Spinal cord (tissue), 10 donors: ENCODE results near the gene HDAC4. TPM values are rescaled to one million over a fixed set of nuclear protein-coding genes. Genes with fewer than 3 reads are reported as not detected.

Experiments used
- DNase-seq, 6 donors: peaks; one replicate each; pipeline versions ENCODE4 v3.0.0 to v3.0.0-alpha.2; 2013 to 2015; ENCODE audit warnings: low spot score in 6 of 6, low read depth in 4 of 6
- H3K27ac ChIP-seq: one replicate; pipeline ENCODE4 v1.5.1; 2013; ENCODE audit warnings: low read depth, low read length, control low read depth
- H3K27me3 ChIP-seq: one replicate; pipeline ENCODE4 v1.6.1; 2013; ENCODE audit warnings: low read length; ENCODE audit not compliant: control insufficient read depth, insufficient read depth
- H3K36me3 ChIP-seq: one replicate; pipeline ENCODE4 v1.6.1; 2013; ENCODE audit warnings: low read length; ENCODE audit not compliant: control insufficient read depth, insufficient read depth
- H3K4me1 ChIP-seq: one replicate; pipeline ENCODE4 v1.6.1; 2013; ENCODE audit warnings: low read length; ENCODE audit not compliant: control insufficient read depth, insufficient read depth
- H3K4me3 ChIP-seq: one replicate; pipeline ENCODE4 v1.5.1; 2013; ENCODE audit warnings: low read depth, low read length, control low read depth
- H3K9me3 ChIP-seq: one replicate; pipeline ENCODE4 v1.6.1; 2013; ENCODE audit warnings: low read length; ENCODE audit not compliant: control insufficient read depth, insufficient read depth
- WGBS: methylation state at CpG from one replicate; pipeline ENCODE4 v1.1.5; 2013; ENCODE audit warnings: missing lambda C conversion rate; ENCODE audit not compliant: insufficient coverage; 5-methylcytosine and 5-hydroxymethylcytosine counted together
- polyA plus RNA-seq, 2 donors: library from polyadenylated mRNA; unstranded; fragments of 120-200 nt; gene quantifications; one replicate each; pipeline ENCODE4 v1.2.1, GENCODE V29; 2013; ENCODE audit not compliant: insufficient read length in 2 of 2
- total RNA-seq, 2 donors: library from RNA; depleted of rRNA in 1 of 2; stranded (reverse); fragments of 120-200 nt in 1 of 2; fragments of >200 nt in 1 of 2; gene quantifications; one replicate each; pipeline versions ENCODE4 v1.2.3 to v1.2.4, GENCODE V29; 2013 to 2014
- donor health status: healthy.

Gene HDAC4
- total and polyA plus RNA-seq, 4 donors = 20.7 to 35.3 (median 25.4) TPM

DNA sequence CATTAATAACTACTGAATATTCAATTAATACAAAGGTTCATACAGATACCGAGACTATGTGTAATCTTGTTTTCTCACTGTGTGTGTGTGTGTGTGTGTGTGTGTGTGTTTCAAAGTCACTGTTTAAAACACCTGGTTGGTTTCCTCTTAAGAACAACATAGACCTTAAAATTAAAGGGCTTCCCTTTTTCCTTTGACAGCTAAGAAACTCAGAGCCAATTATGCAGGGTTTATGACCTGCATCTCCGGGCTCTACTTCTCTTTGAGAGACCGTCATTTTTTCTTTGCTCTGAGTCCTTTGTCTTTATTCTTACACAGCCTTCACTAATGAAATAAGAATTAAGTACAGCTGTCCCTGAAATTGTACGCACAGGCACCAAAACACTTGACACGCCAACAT lies 145.6 kb downstream of the HDAC4 start:
- no CpG with 5 or more reads among the region's 5 CpGs for WGBS
- peaks cover 6% of the 10 kb centered on the region for H3K36me3 ChIP-seq

DNA sequence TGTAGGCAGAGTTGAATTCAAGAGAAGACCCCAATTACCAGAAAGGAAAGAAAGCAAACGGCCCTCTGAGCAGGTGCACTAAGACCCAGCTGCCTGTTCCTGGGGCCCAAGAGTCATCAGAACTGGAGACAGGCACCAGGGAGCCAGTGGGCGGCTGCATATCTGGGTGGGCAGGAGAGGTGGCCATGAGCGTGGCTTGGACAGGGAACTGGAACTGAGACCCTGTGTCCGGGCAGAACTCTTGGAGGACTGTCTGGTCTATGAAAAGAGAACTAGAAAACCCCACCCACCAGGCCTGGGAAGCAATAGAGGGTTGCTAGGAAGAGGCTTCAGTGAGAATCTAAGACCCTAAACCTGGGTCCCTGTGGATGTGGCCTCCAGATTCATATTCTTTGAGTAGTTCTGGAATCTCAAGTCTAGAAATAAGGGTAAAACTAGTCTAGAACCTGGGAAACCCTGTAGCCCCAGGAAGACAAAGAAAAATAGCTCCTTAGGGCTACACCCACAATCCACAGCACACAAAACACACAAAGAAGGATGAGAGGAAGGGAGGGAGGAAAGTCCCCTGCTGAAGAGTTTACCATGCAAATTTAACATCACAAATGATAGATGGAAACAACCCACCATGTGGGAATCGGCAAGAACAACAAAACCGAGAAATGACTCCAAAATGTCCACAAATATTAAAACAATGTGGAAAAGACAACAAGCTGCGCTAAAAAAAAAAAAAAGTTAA lies 147.0 kb downstream of the HDAC4 start:
- Histone ChIP-seq H3K27ac (peak overlapping the region; percentile 25), H3K27me3 (no peaks in the 10 kb centered on the region), H3K36me3 (peaks cover 8% of the 10 kb centered on the region), H3K4me1 (peaks cover 38% of the 10 kb centered on the region), H3K9me3 (peaks cover 2% of the 10 kb centered on the region), H3K4me3 (no peak overlapping the region)
- WGBS = 68% methylated on average over 3 of the region's 7 CpGs
- no peak for DNase-seq

More for the DNA sequence above, 145.6 kb downstream of the HDAC4 start:
- Histone ChIP-seq H3K4me3 (no peak overlapping the region), H3K9me3 (peaks cover 2% of the 10 kb centered on the region), H3K27me3 (no peaks in the 10 kb centered on the region), H3K27ac (no peak overlapping the region), H3K4me1 (peaks cover 38% of the 10 kb centered on the region)
- no peak for DNase-seq

DNA sequence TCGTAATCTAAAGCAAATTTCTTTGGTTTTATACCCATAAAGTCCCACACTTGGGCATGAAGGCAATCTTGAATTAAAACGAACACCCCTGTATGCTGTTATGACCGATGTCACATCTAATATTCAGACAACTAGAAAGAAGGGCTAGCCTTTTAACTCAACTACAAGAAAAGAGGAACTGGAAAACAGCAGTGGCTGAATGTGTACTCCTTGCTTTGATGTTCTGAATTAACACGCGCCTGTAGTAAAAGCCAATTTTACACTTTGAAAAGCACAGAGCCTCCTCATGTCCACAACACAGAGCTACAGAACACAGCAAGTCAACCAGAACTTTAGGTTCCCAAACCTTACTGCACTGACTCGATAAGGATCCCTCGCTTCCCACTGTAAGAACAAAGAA lies 147.6 kb downstream of the HDAC4 start:
- Histone ChIP-seq H3K27me3 (no peaks in the 10 kb centered on the region), H3K36me3 (peaks cover 8% of the 10 kb centered on the region), H3K9me3 (peaks cover 2% of the 10 kb centered on the region), H3K4me3 (no peak overlapping the region), H3K4me1 (peaks cover 38% of the 10 kb centered on the region), H3K27ac (peak overlapping the region; percentile 53)
- no peak for DNase-seq
- WGBS = 40% methylated on average over 3 of the region's 7 CpGs

DNA sequence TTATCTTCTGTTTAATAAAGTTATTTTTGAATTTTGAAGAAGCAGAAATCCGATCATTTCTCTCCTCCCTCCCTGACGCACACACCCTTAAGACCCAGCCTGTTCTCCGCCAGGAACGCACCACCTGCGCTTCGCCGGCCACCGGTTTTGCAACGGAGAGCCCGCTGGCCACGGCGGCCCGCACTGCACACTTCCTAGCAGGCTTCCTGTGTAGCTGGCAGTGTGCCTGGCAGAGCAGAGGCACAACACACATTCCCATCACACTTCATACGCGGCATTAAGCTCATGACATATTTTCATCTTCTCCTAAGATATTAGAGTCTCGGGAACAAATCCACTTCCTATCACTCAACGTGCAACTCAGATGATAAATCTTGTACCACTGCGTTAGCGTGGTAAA lies 148.0 kb downstream of the HDAC4 start:
- no peak overlapping the region for H3K4me3 ChIP-seq
- H3K9me3 ChIP-seq = peaks cover 2% of the 10 kb centered on the region
- peak in 2 of 6 donors; percentile 60 to 74 for DNase-seq
- peak overlapping the region; percentile 53 for H3K27ac ChIP-seq
- H3K36me3 ChIP-seq = peaks cover 8% of the 10 kb centered on the region
- H3K4me1 ChIP-seq = peaks cover 38% of the 10 kb centered on the region
- WGBS = 66% methylated on average over 18 of the region's 19 CpGs
- no peaks in the 10 kb centered on the region for H3K27me3 ChIP-seq

DNA sequence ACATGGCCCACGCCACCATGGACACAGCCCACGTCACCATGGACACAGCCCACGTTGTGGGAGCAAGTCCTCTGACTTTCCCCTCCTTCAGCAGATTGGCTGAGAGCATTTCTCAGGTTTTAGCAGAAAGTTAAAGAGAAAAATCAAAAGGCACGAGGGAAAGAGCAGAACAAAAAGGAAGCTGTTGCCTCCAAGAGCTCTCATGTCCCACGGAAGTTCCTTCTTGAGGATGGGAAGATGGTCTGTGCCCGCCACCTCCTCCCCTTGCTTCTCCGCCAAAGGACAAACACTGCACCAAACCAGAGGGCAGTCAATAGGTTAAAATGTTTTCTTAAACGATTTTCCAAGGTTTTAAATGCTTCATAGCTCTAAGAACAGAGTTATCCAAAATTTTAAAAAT lies 148.4 kb downstream of the HDAC4 start:
- H3K4me3 ChIP-seq = no peak overlapping the region
- 80% methylated on average over 2 of the region's 8 CpGs for WGBS
- no peaks in the 10 kb centered on the region for H3K9me3 ChIP-seq
- H3K27ac ChIP-seq = peak overlapping the region; percentile 11
- peaks cover 8% of the 10 kb centered on the region for H3K36me3 ChIP-seq
- H3K4me1 ChIP-seq = peaks cover 39% of the 10 kb centered on the region
- no peaks in the 10 kb centered on the region for H3K27me3 ChIP-seq
- no peak for DNase-seq

DNA sequence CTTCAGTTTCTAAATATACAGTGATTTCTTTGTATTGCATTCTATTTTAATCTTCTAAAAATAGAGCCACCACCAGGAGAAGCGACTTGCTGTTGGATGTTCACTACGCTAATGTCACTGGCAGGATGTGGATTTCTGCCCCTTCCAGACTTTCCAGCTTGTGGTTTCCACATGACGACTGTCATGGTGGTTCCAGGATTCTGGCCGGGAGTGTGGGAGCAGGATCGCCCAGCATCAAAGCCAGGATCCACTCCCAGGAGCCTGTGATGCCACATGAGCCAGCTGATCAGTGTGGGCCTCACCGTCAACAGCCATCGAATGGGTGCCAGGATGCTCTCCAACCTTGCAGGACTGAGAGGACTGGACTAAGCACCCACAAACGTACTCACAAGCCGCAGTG lies 148.8 kb downstream of the HDAC4 start:
- no peaks in the 10 kb centered on the region for H3K27me3 ChIP-seq
- 85% methylated on average over 9 of the region's 9 CpGs for WGBS
- H3K27ac ChIP-seq = no peak overlapping the region
- H3K4me1 ChIP-seq = peaks cover 43% of the 10 kb centered on the region
- DNase-seq = no peak
- H3K36me3 ChIP-seq = peaks cover 12% of the 10 kb centered on the region
- H3K4me3 ChIP-seq = no peak overlapping the region
- H3K9me3 ChIP-seq = no peaks in the 10 kb centered on the region

DNA sequence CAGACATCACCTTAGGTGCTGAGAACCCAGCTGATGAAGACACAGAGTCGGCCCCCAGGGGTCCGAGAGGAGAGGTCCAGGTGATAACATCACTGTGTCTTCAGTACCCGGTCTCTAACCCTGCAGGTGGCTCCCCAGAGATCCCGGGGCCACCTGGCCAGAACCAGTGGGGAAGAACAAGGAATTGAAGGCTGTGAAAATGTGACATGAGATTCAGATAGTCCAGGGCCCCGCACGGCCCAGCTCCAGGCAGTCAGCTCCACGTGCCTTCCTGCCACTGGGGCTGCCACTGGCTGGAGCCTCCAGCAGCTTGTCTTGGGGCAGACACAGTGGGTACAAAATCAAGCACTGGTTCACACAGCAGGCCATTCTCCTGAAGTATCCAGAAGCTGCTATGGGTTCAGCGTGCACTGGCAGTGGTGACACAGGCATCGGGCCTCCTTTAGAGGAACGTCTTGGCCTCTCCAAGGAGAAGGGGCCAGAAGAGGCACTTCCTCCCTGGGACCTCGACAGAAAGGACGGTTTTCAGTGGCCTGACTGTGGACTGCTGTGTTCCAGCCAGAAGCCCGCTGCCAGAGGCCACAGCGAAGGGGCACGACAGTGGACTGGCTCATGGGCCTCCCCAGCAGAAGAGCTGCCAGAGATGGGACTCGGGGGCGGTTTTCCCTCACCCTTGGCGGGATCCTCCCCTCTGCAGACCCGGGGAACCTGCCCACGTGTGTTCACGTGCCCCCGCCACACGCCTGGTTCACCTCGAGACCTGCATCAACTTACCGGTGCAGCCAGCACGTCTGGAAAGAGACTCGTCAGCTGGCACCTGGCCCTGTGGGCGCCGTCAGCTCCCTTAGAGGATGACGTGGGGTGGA lies 150.4 kb downstream of the HDAC4 start:
- Histone ChIP-seq H3K27me3 (no peaks in the 10 kb centered on the region), H3K27ac (no peak overlapping the region), H3K4me1 (peaks cover 51% of the 10 kb centered on the region), H3K36me3 (peaks cover 22% of the 10 kb centered on the region), H3K9me3 (no peaks in the 10 kb centered on the region), H3K4me3 (no peak overlapping the region)
- 86% methylated on average over 26 of the region's 30 CpGs for WGBS
- DNase-seq = no peak

DNA sequence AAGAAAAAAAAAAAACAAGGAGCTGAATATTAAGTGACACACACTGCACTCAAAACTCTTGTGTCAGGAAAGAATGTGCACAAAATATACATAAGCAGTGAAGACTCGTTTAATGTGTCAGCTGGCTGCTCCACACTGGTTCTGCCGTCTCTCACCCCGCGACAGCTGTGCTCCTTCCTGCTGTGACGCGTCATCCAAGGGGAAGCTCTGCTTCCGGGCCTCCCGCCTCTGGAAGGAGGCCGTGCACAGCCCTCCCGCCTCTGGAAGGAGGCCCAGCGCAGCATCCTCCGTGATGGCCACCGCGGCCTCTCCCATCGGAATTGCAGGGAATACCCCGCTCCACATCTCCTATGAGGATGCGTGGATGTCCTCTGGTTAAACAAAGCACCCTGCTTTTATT lies 151.0 kb downstream of the HDAC4 start:
- peak in 2 of 6 donors; percentile 69 to 71 for DNase-seq
- no peak overlapping the region for H3K27ac ChIP-seq

DNA sequence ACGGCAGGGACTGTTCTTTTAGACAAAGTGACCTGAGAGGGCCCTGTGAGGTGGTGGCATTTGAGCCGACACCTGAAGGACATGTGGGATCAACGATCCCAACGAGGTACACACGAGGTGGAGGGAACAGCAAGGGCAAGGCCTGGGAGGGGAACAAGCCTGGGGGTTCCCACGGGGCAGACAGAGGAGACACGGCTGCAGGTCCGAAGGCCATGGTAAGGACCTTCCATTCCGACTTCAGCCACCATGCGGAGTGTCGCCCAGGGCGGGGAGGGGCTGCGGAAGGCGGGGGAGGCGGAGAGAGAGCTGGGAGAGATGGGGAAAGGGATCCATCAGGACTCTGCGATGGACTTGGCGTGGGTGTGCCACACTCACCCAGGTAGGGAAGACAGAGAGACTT lies 151.8 kb downstream of the HDAC4 start:
- Histone ChIP-seq H3K36me3 (peaks cover 22% of the 10 kb centered on the region), H3K4me1 (peaks cover 60% of the 10 kb centered on the region), H3K4me3 (no peak overlapping the region), H3K27ac (no peak overlapping the region), H3K27me3 (no peaks in the 10 kb centered on the region), H3K9me3 (no peaks in the 10 kb centered on the region)
- DNase-seq = no peak
- 96% methylated on average over 15 of the region's 17 CpGs for WGBS

More for the DNA sequence above, 151.0 kb downstream of the HDAC4 start:
- no peak overlapping the region for H3K4me3 ChIP-seq
- WGBS = 53% methylated on average over 16 of the region's 17 CpGs
- peaks cover 22% of the 10 kb centered on the region for H3K36me3 ChIP-seq
- no peaks in the 10 kb centered on the region for H3K27me3 ChIP-seq
- H3K4me1 ChIP-seq = peaks cover 53% of the 10 kb centered on the region
- H3K9me3 ChIP-seq = no peaks in the 10 kb centered on the region
